ENCODE results near the gene IL7R.
"Not testable (repeated sequence)": the region's sequence is repeated elsewhere in the genome, so short reads cannot be mapped to it uniquely, and the experiment has no call there.

IL7R gene

GRCh38 chr5:35890021-35891020 lies 33.6 kb downstream of the IL7R start:
- TF ChIP-seq CTCF (IDR thresholded peaks at IDR 0.05), result no peak
- no peak for TF ChIP-seq ZFX (IDR thresholded peaks at IDR 0.05; ENCODE audit: borderline replicate concordance)
- no peak overlapping the region for H3K27ac ChIP-seq

GRCh38 chr5:35892799-35893198 lies 36.1 kb downstream of the IL7R start:
- not testable (repeated sequence) for H3K27ac ChIP-seq

- TF ChIP-seq CTCF (IDR thresholded peaks at IDR 0.05), result no peak
- TF ChIP-seq ZFX (IDR thresholded peaks at IDR 0.05; ENCODE audit: borderline replicate concordance), result no peak
- H3K27ac ChIP-seq, result no peak overlapping the region
Observed at GRCh38 chr5:35894131-35894530, 37.4 kb downstream of the IL7R start.

GRCh38 chr5:35898952-35899660 lies 42.4 kb downstream of the IL7R start:
- H3K27ac ChIP-seq, result no peak overlapping the region

GRCh38 chr5:35899800-35900199 lies 43.1 kb downstream of the IL7R start:
- TF ChIP-seq ZFX (IDR thresholded peaks at IDR 0.05; ENCODE audit: borderline replicate concordance) (no peak), CTCF (IDR thresholded peaks at IDR 0.05) (no peak)
- H3K27ac ChIP-seq, result no peak overlapping the region

More at GRCh38 chr5:35898952-35899660, 42.4 kb downstream of the IL7R start:
- TF ChIP-seq ZFX (IDR thresholded peaks at IDR 0.05; ENCODE audit: borderline replicate concordance), result no peak

GRCh38 chr5:35900972-35901695 lies 44.4 kb downstream of the IL7R start:
- H3K27ac ChIP-seq, result no peak overlapping the region
- TF ChIP-seq ZFX (IDR thresholded peaks at IDR 0.05; ENCODE audit: borderline replicate concordance) (no peak), CTCF (IDR thresholded peaks at IDR 0.05) (no peak)

- TF ChIP-seq ZFX (IDR thresholded peaks at IDR 0.05; ENCODE audit: borderline replicate concordance), result no peak
- TF ChIP-seq CTCF (IDR thresholded peaks at IDR 0.05), result no peak
- no peak overlapping the region for H3K27ac ChIP-seq
Observed at GRCh38 chr5:35902046-35902672, 45.5 kb downstream of the IL7R start.

All from 22Rv1 (cell line).